Stimulated activated CD4-positive, alpha-beta T cell treated with anti-CD3 and anti-CD28 coated beads, Interleukin-12 subunit alpha, Interleukin-12 subunit beta, amount 100 ng/mL, for 4 hours (primary cell): Measurements from ENCODE around the gene C19orf25.

ENCODE experiments used
- DNase-seq: peaks from one replicate; pipeline ENCODE4 v3.0.0-alpha.2; 2020

The C19orf25 gene

GRCh38 chr19:1426736-1427135, 52.3 kb downstream of the C19orf25 start:
- DNase-seq = no peak

GRCh38 chr19:1425902-1426301, 53.1 kb downstream of the C19orf25 start:
- DNase-seq = no peak

- no peak for DNase-seq
These were observed 53.7 kb downstream of the C19orf25 start for GRCh38 chr19:1425102-1425837.

GRCh38 chr19:1424192-1424955, 54.6 kb downstream of the C19orf25 start:
- no peak for DNase-seq

GRCh38 chr19:1423436-1424191, 55.4 kb downstream of the C19orf25 start:
- no peak for DNase-seq
